ENCODE measurements around the gene GRM3.
A peak's percentile ranks its signal among the peaks of the same experiment; 100 is the strongest.

The GRM3 gene

DNA sequence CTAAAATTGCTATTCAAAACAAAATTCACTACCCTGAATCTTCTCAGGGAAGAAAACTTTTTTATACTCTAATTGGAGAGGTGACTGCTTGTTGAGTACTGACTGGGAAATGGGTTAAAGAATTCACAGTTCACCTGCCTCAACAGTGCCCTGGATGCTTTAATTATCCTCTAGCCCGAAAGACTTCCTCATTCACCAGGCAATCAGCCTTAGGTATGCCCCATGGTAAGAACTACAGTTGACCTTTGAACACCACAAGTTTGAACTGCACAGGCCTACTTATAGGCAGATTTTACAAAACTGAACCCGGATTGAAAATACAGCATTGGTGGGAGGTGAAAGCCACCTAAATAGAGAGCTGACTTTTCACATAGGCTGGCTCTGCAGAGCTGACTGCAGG, 240.4 kb downstream of the GRM3 start:
- H3K4me3 ChIP-seq (ENCODE audit: low read depth, low read length), result no peak overlapping the region
- TF ChIP-seq POLR2A (IDR thresholded peaks at IDR 0.05; ENCODE audit: extremely low read depth, insufficient read length) (no peak), MYC (IDR thresholded peaks at IDR 0.05; ENCODE audit: low read depth, low read length) (no peak)
- TF ChIP-seq, protein P1, sequence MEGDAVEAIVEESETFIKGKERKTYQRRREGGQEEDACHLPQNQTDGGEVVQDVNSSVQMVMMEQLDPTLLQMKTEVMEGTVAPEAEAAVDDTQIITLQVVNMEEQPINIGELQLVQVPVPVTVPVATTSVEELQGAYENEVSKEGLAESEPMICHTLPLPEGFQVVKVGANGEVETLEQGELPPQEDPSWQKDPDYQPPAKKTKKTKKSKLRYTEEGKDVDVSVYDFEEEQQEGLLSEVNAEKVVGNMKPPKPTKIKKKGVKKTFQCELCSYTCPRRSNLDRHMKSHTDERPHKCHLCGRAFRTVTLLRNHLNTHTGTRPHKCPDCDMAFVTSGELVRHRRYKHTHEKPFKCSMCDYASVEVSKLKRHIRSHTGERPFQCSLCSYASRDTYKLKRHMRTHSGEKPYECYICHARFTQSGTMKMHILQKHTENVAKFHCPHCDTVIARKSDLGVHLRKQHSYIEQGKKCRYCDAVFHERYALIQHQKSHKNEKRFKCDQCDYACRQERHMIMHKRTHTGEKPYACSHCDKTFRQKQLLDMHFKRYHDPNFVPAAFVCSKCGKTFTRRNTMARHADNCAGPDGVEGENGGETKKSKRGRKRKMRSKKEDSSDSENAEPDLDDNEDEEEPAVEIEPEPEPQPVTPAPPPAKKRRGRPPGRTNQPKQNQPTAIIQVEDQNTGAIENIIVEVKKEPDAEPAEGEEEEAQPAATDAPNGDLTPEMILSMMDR (IDR thresholded peaks at IDR 0.05; ENCODE audit: low read depth, low read length), result no peak
- TF ChIP-seq, protein P2, sequence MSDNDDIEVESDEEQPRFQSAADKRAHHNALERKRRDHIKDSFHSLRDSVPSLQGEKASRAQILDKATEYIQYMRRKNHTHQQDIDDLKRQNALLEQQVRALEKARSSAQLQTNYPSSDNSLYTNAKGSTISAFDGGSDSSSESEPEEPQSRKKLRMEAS (IDR thresholded peaks at IDR 0.05; ENCODE audit: low read depth, low read length), result no peak
- no peak for DNase-seq (ENCODE audit: low read depth)

DNA sequence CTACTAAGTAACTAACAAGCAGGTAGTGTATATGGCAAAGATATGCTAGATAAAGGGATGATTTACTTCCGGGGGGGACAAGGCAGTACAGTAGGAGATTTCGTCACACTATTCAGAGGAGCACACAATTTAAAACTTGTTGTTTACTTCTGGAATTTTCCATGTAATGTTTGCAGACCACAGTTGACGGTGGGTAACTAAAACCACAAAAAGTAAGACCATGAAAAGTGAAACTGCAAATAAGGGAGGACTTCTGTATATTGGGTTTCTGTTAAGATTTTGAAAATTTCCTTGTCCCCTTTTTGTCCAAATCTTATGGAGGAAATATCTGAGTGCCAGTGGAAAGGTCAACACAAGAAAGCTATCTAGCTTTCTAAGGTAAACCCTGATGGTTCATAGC, 245.8 kb downstream of the GRM3 start:
- DNase-seq (ENCODE audit: low read depth), result no peak
- no peak overlapping the region for H3K4me3 ChIP-seq (ENCODE audit: low read depth, low read length)
- TF ChIP-seq, protein P2 (IDR thresholded peaks at IDR 0.05; ENCODE audit: low read depth, low read length), result no peak
- TF ChIP-seq MYC (IDR thresholded peaks at IDR 0.05; ENCODE audit: low read depth, low read length) (no peak), POLR2A (IDR thresholded peaks at IDR 0.05; ENCODE audit: extremely low read depth, insufficient read length) (no peak)
- TF ChIP-seq, protein P1 (IDR thresholded peaks at IDR 0.05; ENCODE audit: low read depth, low read length), result no peak

DNA sequence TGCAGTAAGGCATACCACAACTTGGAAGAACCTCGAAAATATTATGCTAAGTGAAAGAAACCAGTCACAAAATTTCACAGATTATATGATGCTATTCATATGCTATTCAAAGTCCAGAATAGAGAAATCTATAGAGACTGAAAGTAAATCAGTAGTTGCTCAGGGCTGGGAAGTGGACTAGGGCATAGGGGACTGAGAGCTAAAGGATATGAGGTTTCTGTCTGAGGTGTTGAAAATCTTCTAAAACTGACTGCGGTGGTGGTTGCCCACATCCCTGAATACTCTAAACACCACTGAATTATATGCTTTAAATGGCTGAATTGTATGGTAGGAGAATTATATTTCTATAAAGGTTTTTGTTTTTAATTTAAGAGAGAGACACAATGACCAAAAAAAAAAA, 254.5 kb downstream of the GRM3 start:
- H3K4me3 ChIP-seq (ENCODE audit: low read depth, low read length), result no peak overlapping the region
- no peak for TF ChIP-seq MYC (IDR thresholded peaks at IDR 0.05; ENCODE audit: low read depth, low read length)
- no peak for TF ChIP-seq POLR2A (IDR thresholded peaks at IDR 0.05; ENCODE audit: extremely low read depth, insufficient read length)
- TF ChIP-seq, protein P2 (IDR thresholded peaks at IDR 0.05; ENCODE audit: low read depth, low read length), result no peak
- TF ChIP-seq, protein P1 (IDR thresholded peaks at IDR 0.05; ENCODE audit: low read depth, low read length), result no peak
- DNase-seq (ENCODE audit: low read depth), result no peak

DNA sequence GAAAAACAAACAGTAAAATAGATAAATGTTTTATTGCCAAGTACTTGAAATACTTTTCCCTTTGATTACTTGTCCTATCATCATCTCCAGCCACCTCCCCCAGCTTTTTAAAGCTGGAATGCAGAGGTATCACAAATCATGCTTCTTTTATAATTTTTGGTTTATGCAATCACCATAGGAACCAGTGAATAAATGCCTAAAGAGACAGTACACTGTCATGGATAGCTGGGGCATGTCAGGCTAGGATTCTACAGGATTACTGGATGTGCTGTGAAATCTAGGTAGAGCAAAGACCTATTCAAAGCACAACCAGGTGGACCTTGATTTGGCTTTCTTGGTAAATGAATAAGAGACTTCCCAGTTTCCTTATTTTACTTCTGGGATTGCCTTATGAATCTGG, 257.2 kb downstream of the GRM3 start:
- H3K4me3 ChIP-seq (ENCODE audit: low read depth, low read length), result no peak overlapping the region
- DNase-seq (ENCODE audit: low read depth), result no peak
- TF ChIP-seq MYC (IDR thresholded peaks at IDR 0.05; ENCODE audit: low read depth, low read length) (no peak), POLR2A (IDR thresholded peaks at IDR 0.05; ENCODE audit: extremely low read depth, insufficient read length) (no peak)
- TF ChIP-seq, protein P1 (IDR thresholded peaks at IDR 0.05; ENCODE audit: low read depth, low read length), result no peak
- TF ChIP-seq, protein P2 (IDR thresholded peaks at IDR 0.05; ENCODE audit: low read depth, low read length), result no peak

DNA sequence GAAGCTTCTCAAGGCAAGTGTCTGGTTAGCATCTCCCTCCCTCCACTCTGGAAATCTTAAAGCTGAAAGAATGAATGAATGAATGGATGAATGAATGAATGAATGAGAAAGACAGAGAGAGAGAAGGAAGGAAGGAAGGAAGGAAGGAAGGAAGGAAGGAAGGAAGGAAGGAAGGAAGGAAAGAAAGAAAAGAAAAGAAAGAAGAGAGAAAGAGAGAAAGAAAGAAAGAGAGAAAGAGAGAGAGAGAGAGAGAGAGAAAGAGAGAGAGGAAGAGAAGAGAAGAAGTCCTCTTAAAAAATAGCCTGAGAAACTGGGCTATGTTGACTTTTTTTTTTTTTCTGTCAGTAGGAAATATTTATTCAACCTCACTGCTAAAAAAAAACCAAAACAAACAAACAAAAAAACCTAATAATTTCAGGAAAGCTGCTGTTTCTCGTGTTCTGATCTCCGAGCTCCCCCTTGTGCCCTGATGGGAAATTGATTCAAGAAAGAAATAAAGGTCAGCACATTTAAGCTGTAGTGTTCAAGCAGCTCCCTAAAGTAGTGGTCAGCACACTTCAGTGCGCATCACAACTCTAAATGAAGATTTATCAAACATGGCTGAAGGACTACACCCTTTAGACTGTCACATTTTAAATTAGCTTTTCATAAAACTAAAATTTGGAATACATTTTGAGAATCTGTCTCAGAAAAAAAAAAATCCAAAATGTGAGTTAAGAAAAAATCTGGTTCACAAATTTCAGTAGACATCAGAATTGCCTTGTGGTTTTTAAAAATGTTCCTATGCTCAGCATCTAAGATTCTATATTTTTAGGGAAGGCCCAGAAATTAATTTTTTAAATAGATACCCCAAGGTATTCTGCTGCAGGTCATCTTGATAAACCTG, 261.5 kb downstream of the GRM3 start:
- peak; percentile 44 for DNase-seq (ENCODE audit: low read depth)
- no peak overlapping the region for H3K4me3 ChIP-seq (ENCODE audit: low read depth, low read length)
- TF ChIP-seq, protein P1 (IDR thresholded peaks at IDR 0.05; ENCODE audit: low read depth, low read length), result peak; percentile 70
- TF ChIP-seq, protein P2 (IDR thresholded peaks at IDR 0.05; ENCODE audit: low read depth, low read length), result no peak
- TF ChIP-seq POLR2A (IDR thresholded peaks at IDR 0.05; ENCODE audit: extremely low read depth, insufficient read length), result no peak
